GM10266 (cell line): ENCODE data around the gene TOR3A.
"Not testable (repeated sequence)": the region's sequence is repeated elsewhere in the genome, so short reads cannot be mapped to it uniquely, and the experiment has no call there.

ENCODE experiments used
- DNase-seq: peaks from one replicate; pipeline ENCODE4 v3.0.0; 2012; ENCODE audit errors: extremely low spot score
- CTCF ChIP-seq: IDR thresholded peaks from 2 replicates; pipeline ENCODE4 v1.5.1; 2012; ENCODE audit warnings: mild to moderate bottlenecking, low read depth; ENCODE audit not compliant: control insufficient read depth, insufficient read depth; ENCODE audit errors: missing control alignments

The TOR3A gene

GRCh38 chr1:179127163-179127895 is 45.5 kb downstream of the TOR3A start:
- no peak for DNase-seq
- no peak for TF ChIP-seq CTCF

DNA sequence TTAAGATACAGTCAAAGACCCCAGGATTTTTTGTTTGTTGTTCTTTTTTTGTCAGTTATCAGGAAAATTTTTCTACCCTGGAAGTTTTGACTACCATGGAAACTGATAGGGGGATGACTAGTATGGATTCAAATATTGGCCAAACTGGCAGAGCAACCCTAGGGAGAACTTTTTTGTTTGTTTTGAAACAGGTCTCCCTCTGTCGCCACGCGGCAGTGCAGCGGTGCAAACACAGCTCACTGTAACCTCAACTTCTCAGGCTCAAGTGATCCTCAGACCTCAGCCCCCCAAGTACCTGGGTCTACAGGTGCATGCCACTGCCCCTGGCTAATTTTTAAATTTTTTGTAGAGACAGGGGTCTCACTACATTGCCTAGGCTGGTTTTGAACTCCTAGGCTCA is 46.6 kb downstream of the TOR3A start:
- no peak for DNase-seq
- TF ChIP-seq CTCF: no peak

DNA sequence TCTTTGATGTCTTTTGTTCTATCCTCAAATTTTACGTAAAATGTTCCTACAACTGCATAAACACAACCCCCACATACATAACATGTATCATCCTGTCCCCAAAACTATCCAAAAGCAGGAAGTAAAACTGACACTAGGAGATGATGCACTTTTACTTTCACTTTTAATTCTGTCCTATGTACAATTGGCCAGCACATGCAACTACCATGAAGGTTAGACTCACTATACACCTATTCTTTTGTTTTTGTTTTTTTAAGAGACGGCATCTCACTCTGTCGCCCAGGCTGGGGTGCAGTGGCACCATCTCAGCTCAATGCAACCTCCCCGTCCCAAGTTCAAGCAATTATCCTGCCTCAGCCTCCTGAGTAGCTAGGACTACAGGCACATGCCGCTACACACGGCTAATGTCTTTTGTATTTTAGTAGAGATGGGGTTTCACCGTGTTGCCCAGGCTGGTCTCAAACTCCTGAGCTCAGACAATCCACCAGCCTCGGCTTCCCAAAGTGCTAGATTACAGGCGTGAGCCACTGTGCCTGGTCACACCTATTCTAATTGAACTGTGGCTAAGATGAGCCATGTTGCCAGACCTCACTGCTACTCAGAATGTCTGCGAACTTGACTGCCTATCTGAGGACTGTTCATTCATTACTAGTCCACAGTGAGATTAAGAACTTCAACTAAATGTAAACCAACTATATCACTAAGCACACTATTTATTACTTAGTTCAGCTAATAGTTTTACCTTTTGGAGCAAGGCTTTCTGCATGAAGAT is 48.0 kb downstream of the TOR3A start:
- no peak for TF ChIP-seq CTCF
- peak; percentile 78 for DNase-seq

DNA sequence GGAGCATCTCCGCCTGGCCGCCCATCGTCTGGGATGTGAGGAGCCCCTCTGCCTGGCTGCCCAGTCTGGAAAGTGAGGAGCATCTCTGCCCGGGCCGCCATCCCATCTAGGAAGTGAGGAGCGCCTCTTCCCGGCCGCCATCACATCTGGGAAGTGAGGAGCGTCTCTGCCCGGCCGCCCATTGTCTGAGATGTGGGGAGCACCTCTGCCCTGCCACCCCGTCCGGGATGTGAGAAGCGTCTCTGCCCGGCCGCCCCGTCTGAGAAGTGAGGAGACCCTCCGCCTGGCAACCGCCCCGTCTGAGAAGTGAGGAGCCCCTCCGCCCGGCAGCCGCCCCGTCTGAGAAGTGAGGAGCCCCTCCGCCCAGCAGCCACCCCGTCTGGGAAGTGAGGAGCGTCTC is 53.3 kb downstream of the TOR3A start:
- DNase-seq: not testable (repeated sequence)

DNA sequence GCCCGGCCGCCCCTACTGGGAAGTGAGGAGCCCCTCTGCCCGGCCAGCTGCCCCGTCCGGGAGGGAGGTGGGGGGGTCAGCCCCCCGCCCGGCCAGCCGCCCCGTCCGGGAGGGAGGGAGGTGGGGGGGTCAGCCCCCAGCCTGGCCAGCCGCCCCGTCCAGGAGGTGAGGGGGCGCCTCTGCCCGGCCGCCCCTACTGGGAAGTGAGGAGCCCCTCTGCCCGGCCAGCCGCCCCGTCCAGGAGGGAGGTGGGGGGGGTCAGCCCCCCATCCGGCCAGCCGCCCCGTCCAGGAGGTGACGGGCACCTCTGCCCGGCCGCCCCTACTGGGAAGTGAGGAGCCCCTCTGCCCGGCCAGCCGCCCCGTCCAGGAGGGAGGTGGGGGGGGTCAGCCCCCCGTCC is 53.8 kb downstream of the TOR3A start:
- not testable (repeated sequence) for DNase-seq

DNA sequence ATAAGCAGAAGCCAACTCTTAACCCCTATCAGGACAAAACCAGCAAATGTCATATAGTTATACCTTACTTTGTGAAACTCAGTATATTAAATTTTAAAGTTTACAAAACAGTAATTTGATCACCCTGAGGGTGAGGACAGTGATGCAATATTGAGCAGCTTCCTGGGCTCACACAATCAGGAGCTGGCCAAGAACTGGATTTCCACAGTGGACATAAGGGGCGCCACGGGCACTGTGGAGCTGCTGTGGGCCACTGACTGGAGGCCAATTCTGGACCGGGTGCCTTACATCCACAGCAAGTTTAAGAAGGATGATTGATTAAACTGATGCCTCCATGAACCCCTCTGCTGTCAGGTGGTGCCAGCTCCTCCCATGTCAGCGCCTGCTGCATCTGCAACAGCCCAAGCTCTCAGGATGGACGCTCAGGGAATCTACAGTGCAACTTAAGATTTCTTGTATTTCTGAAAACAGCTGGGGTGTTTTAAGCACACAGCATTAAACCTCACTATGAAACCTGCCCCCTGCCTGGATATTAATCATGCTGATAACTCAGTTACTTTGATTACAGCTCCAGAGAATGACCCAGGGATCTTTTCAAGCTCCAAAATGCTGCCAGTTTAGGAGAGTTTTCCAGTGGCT is 55.9 kb downstream of the TOR3A start:
- TF ChIP-seq CTCF: no peak
- no peak for DNase-seq

- not testable (repeated sequence) for DNase-seq
Measured at GRCh38 chr1:179138755-179139154, 56.9 kb downstream of the TOR3A start.

GRCh38 chr1:179141592-179142251 is 59.9 kb downstream of the TOR3A start:
- DNase-seq: peak; percentile 25

More at GRCh38 chr1:179141592-179142251, 59.9 kb downstream of the TOR3A start:
- no peak for TF ChIP-seq CTCF
